Heart left ventricle (tissue), 13 donors: ENCODE results near the gene FCN1.

Experiments used
- POLR2A ChIP-seq, 2 donors: fragments of 450-650 bp; IDR thresholded peaks; one replicate each; pipeline ENCODE4 v1.6.1; 2017; ENCODE audit warnings: antibody characterized with exemption in 2 of 2, mild to moderate bottlenecking in 2 of 2, moderate library complexity in 2 of 2
- TF ChIP-seq, protein P1 (sequence below), 12 donors: fragments of 200-600 bp; sonication (generic) in 4 of 12; IDR thresholded peaks; one replicate each; pipeline versions ENCODE4 v1.5.0 to v1.8.0; 2018 to 2022; ENCODE audit warnings: antibody characterized with exemption in 12 of 12, mild to moderate bottlenecking in 5 of 12
- donor health status: ischemic (EF 13 %, LVEDD 7.1; RV severe dilation, severe dysfunction).
- donor health status: DM: no; HTN: yes; CAD: no.
- donor health status: DM: no; HTN: no; CAD: no.
- donor health status: ischemic (EF 25% LVEDD 6.9; RV normal size, moderate dysfunction).
- donor health status: ischemic (EF 25% LVEDD 5.7; RV mildly dilated, moderate dysfunction).
- donor health status: ischemic (EF 35%, LVEDD 5.7; RV mildly dilated, moderate dysfunction).
- donor health status: nonischemic (EF 11% LVEDD 7.7; RV severe dilation, severe dysfunction).
- donor health status: DM: yes; HTN: yes; CAD: no.
- donor health status: PGD.
- donor health status: ischemic (EF 29% LVEDD 5.4; RV normal size, mild dysfunction).
- donor health status: nonischemic (EF 23%, LVEDD 6.1; RV moderate dilation, normal function).

GRCh38 chr9:134867917-134868750 lies 49.6 kb downstream of the FCN1 start:
- TF ChIP-seq POLR2A (IDR thresholded peaks at IDR 0.05), result no peak
- TF ChIP-seq, protein P1, sequence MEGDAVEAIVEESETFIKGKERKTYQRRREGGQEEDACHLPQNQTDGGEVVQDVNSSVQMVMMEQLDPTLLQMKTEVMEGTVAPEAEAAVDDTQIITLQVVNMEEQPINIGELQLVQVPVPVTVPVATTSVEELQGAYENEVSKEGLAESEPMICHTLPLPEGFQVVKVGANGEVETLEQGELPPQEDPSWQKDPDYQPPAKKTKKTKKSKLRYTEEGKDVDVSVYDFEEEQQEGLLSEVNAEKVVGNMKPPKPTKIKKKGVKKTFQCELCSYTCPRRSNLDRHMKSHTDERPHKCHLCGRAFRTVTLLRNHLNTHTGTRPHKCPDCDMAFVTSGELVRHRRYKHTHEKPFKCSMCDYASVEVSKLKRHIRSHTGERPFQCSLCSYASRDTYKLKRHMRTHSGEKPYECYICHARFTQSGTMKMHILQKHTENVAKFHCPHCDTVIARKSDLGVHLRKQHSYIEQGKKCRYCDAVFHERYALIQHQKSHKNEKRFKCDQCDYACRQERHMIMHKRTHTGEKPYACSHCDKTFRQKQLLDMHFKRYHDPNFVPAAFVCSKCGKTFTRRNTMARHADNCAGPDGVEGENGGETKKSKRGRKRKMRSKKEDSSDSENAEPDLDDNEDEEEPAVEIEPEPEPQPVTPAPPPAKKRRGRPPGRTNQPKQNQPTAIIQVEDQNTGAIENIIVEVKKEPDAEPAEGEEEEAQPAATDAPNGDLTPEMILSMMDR (IDR thresholded peaks at IDR 0.05), result no peak
